HepG2 (cell line): Measurements from ENCODE around the gene DCUN1D4. TPM values are rescaled to one million over a fixed set of nuclear protein-coding genes. Genes with fewer than 3 reads are reported as not detected.
A peak's percentile ranks its signal among the peaks of the same experiment; 100 is the strongest.

Experiments used
- ATAD3A ChIP-seq: sonication (generic); formaldehyde crosslinking; IDR thresholded peaks from 2 replicates; pipeline ENCODE4 v1.4.0; 2020; ENCODE audit warnings: missing genetic modification reagents
- CBX5 ChIP-seq: sonication (generic); formaldehyde crosslinking; IDR thresholded peaks from 2 replicates; pipeline ENCODE4 v1.4.0; 2020; ENCODE audit warnings: missing genetic modification reagents, borderline replicate concordance
- ELF3 ChIP-seq: IDR thresholded peaks from 2 replicates; pipeline ENCODE4 v1.6.1; 2016; ENCODE audit warnings: missing genetic modification reagents, missing compliant biosample characterization
- GZF1 ChIP-seq: sonication (generic); formaldehyde crosslinking; IDR thresholded peaks from 2 replicates; pipeline ENCODE4 v1.5.1; 2020; ENCODE audit warnings: mild to moderate bottlenecking, missing genetic modification reagents
- HMGXB4 ChIP-seq, 2 experiments: sonication (generic) in 1 of 2; formaldehyde crosslinking in 1 of 2; IDR thresholded peaks; 2 replicates each; pipeline versions ENCODE4 v1.4.0 to v1.6.1; 2018 to 2020; ENCODE audit warnings: missing genetic modification reagents in 2 of 2, borderline replicate concordance in 1 of 2, low read depth in 1 of 2, mild to moderate bottlenecking in 1 of 2, missing biosample characterization in 1 of 2
- IRF2 ChIP-seq: IDR thresholded peaks from 2 replicates; pipeline ENCODE4 v1.6.1; 2018; ENCODE audit warnings: missing genetic modification reagents, missing compliant biosample characterization
- KIAA2018 ChIP-seq: sonication (generic); formaldehyde crosslinking; IDR thresholded peaks from 2 replicates; pipeline ENCODE4 v1.5.0; 2020; ENCODE audit warnings: mild to moderate bottlenecking, missing genetic modification reagents, borderline replicate concordance
- NR2C2 ChIP-seq: sonication (generic); formaldehyde crosslinking; IDR thresholded peaks from 2 replicates; pipeline ENCODE4 v1.4.0; 2020; ENCODE audit warnings: missing genetic modification reagents, mild to moderate bottlenecking, moderate library complexity, borderline replicate concordance
- PPARG ChIP-seq: conservative IDR thresholded peaks from 2 replicates; pipeline ENCODE4 v1.6.1; 2016; ENCODE audit warnings: missing biosample characterization, missing genetic modification reagents
- SAP130 ChIP-seq: IDR thresholded peaks from 2 replicates; pipeline ENCODE4 v1.6.1; 2016; ENCODE audit warnings: low read depth
- SRY ChIP-seq: sonication (generic); formaldehyde crosslinking; IDR thresholded peaks from 2 replicates; pipeline ENCODE4 v1.8.0; 2022; ENCODE audit warnings: mild to moderate bottlenecking, missing genetic modification reagents
- ZMYM4 ChIP-seq: sonication (generic); formaldehyde crosslinking; IDR thresholded peaks from 2 replicates; pipeline ENCODE4 v1.8.1; 2023; ENCODE audit warnings: mild to moderate bottlenecking, missing genetic modification reagents
- ZNF235 ChIP-seq: sonication (generic); formaldehyde crosslinking; IDR thresholded peaks from 2 replicates; pipeline ENCODE4 v1.8.1; 2023; ENCODE audit warnings: mild to moderate bottlenecking, missing genetic modification reagents, borderline replicate concordance
- ZNF512B ChIP-seq: sonication (generic); formaldehyde crosslinking; IDR thresholded peaks from 2 replicates; pipeline ENCODE4 v1.5.1; 2020; ENCODE audit warnings: missing genetic modification reagents, mild to moderate bottlenecking, borderline replicate concordance
- ZNF766 ChIP-seq: sonication (generic); formaldehyde crosslinking; IDR thresholded peaks from 2 replicates; pipeline ENCODE4 v1.5.0; 2020; ENCODE audit warnings: missing genetic modification reagents, borderline replicate concordance
- ZNF768 ChIP-seq: sonication (generic); formaldehyde crosslinking; IDR thresholded peaks from 2 replicates; pipeline ENCODE4 v1.4.0; 2020; ENCODE audit warnings: missing genetic modification reagents
- ZNF792 ChIP-seq: IDR thresholded peaks from 2 replicates; pipeline ENCODE4 v1.6.1; 2016
- ZNF879 ChIP-seq: sonication (generic); formaldehyde crosslinking; IDR thresholded peaks from 2 replicates; pipeline ENCODE4 v1.8.1; 2023; ENCODE audit warnings: missing genetic modification reagents
- polyA plus RNA-seq, 8 experiments: library from polyadenylated mRNA; depleted of rRNA in 3 of 8; stranded (reverse) in 7 of 8; unstranded in 1 of 8; fragments of >200 nt; fragmentation: Illumina TruSeq in 4 of 8; extraction: Trizol in 4 of 8; gene quantifications; 2 replicates each; pipeline versions ENCODE4 v1.2.1 to v1.2.3, GENCODE V29; 2011 to 2016; ENCODE audit warnings: low read depth in 4 of 8, missing spikeins in 1 of 8, mixed read lengths in 1 of 8; ENCODE audit not compliant: insufficient read depth in 1 of 8
- total RNA-seq, 5 experiments: library from RNA; depleted of rRNA; stranded (reverse); fragments of >200 nt; fragmentation: Illumina TruSeq; extraction: Trizol; gene quantifications; 2 replicates each; pipeline ENCODE4 v1.2.3, GENCODE V29; 2016; ENCODE audit warnings: low read depth in 1 of 5

The DCUN1D4 gene
- total and polyA plus RNA-seq, 2 of the 13 experiments (the other 11 are each of a cell fraction or from before 2014, with no cell fraction given): 27.9 to 44.4 TPM

- TF ChIP-seq ZNF512B (CRISPR knock-in tag) (no peak), ZNF879 (CRISPR knock-in tag) (no peak), ELF3 (0 out of 2 replicates have a peak, but pooled peaks have one; percentile 7), CBX5 (CRISPR knock-in tag) (no peak), GZF1 (CRISPR knock-in tag) (no peak), HMGXB4 (CRISPR knock-in tag; IDR thresholded peaks at IDR 0.05; ENCODE audit: borderline replicate concordance in 1 of 2, low read depth in 1 of 2) (no peak; a peak in 1 of 4 replicates), ZNF766 (no peak), SAP130 (CRISPR knock-in tag) (peak; percentile 84), ZNF792 (CRISPR knock-in tag) (no peak), NR2C2 (CRISPR knock-in tag) (peak; percentile 95), SRY (CRISPR knock-in tag) (no peak), PPARG (CRISPR knock-in tag) (no peak), IRF2 (CRISPR knock-in tag) (no peak), ZNF235 (CRISPR knock-in tag) (no peak), ATAD3A (CRISPR knock-in tag) (no peak), ZMYM4 (peak; percentile 89), KIAA2018 (CRISPR knock-in tag) (no peak), ZNF768 (no peak)
These were observed at the start of gene DCUN1D4 (continued) for GRCh38 chr4:51842554-51843308.
